VCaP (cell line): Measurements from ENCODE around the gene BRAF.

Experiments used
- H3K27ac ChIP-seq: fragments of 450-650 bp; 2 replicates; pipeline ENCODE4 v1.5.1; 2017
- TF ChIP-seq, protein P1 (sequence below): fragments of 450-650 bp; conservative IDR thresholded peaks from 2 replicates; pipeline ENCODE4 v1.5.1; 2017; ENCODE audit warnings: mild to moderate bottlenecking, moderate library complexity

Gene BRAF

DNA sequence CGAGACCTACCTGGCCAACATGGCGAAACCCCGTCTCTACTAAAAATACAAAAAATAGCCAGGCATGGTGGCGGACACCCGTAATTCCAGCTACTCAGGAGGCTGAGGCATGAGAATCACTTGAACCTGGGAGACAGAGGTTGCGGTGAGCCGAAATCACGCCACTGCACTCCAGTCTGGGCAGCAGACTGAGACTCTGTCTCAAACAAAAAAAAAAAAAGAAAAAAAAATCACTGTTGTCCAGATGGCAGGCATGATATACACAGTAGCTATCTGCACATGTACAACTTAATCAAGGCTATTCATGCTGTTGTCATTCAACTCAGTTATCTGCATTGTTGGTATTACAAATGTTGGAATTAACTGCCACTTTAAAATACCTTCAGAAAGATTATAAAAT is 55.3 kb downstream of the BRAF start:
- no peak overlapping the region for H3K27ac ChIP-seq
- TF ChIP-seq, protein P1, sequence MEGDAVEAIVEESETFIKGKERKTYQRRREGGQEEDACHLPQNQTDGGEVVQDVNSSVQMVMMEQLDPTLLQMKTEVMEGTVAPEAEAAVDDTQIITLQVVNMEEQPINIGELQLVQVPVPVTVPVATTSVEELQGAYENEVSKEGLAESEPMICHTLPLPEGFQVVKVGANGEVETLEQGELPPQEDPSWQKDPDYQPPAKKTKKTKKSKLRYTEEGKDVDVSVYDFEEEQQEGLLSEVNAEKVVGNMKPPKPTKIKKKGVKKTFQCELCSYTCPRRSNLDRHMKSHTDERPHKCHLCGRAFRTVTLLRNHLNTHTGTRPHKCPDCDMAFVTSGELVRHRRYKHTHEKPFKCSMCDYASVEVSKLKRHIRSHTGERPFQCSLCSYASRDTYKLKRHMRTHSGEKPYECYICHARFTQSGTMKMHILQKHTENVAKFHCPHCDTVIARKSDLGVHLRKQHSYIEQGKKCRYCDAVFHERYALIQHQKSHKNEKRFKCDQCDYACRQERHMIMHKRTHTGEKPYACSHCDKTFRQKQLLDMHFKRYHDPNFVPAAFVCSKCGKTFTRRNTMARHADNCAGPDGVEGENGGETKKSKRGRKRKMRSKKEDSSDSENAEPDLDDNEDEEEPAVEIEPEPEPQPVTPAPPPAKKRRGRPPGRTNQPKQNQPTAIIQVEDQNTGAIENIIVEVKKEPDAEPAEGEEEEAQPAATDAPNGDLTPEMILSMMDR, result no peak

GRCh38 chr7:140867467-140868462 is 57.0 kb downstream of the BRAF start:
- H3K27ac ChIP-seq, result no peak overlapping the region
- TF ChIP-seq, protein P1, result no peak

- TF ChIP-seq, protein P1, result no peak
- H3K27ac ChIP-seq, result no peak overlapping the region
These were observed 57.8 kb downstream of the BRAF start for GRCh38 chr7:140866926-140867325.

DNA sequence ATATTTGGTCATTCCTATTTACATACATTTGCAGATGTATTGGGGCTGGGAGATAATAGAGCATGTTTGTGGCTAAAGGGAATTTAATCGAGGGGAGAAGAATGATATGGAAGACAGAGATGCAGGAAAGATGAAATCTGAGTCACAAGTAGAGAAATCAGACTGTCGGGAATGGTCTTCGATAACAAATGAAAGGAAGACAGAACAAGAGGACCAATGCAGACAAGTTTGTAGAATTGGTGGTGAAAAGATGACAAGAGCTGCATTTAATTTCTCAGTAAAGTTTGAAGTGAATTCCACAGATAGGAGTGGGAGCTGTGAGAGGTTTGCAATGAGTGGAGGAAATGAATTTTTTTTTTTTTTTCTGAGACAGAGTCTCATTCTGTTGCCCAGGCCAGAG is 60.0 kb downstream of the BRAF start:
- H3K27ac ChIP-seq, result no peak overlapping the region
- TF ChIP-seq, protein P1, result no peak

DNA sequence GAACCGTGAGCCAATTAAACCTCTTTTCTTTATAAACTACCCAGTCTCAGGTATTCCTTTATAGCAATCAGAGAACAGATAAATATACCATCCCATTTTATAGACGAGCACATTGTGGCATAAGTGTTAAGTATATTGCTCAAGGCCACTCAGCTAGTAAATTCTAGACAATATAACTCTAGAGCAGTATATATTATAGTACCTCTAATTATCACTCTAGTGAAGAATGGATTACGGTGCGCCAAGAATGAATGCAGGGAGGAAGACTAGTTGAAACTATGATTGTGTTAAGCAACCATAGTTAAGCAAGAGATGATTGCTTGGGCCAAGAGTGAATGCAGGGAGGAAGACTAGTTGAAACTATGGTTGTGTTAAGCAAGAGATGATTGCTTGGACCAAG is 60.9 kb downstream of the BRAF start:
- no peak overlapping the region for H3K27ac ChIP-seq
- TF ChIP-seq, protein P1, result no peak

DNA sequence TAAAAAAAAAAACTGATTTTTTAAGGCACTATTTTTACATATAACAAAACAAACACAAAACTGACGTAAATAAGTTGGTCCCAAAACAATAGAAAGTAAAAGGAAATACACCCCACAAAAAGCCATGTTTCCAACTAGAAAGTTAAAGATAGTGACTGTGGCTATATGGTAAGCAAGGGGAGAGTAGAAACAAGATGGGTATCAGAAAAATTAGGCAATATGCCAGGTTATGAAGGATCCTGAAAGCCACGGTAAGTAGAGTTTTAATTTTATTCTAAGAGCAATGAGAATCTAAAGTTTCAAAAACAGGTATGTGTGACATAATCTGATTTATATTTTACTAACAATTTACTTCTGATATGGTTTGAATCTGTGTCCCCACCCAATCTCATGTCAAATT is 61.5 kb downstream of the BRAF start:
- TF ChIP-seq, protein P1, result no peak
- no peak overlapping the region for H3K27ac ChIP-seq

- TF ChIP-seq, protein P1, result no peak
- H3K27ac ChIP-seq, result no peak overlapping the region
These were observed 67.7 kb downstream of the BRAF start for GRCh38 chr7:140857048-140857447.
